Hepatocyte (in vitro differentiated cells): ENCODE results near the gene QRFP. TPM values are rescaled to one million over a fixed set of nuclear protein-coding genes. Genes with fewer than 3 reads are reported as not detected.

ENCODE experiments used
- DNase-seq: peaks from one replicate; pipeline ENCODE4 v3.0.0-alpha.2; 2016; ENCODE audit warnings: low spot score
- H2AFZ ChIP-seq: fragments of 200-600 bp; sonication (generic); 2 replicates; pipeline ENCODE4 v1.6.0; 2016; ENCODE audit warnings: antibody characterized with exemption, mild to moderate bottlenecking
- H3K27ac ChIP-seq: fragments of 200-600 bp; sonication (generic); 2 replicates; pipeline ENCODE4 v1.5.1; 2016; ENCODE audit warnings: mild to moderate bottlenecking
- H3K27me3 ChIP-seq: fragments of 200-600 bp; sonication (generic); 2 replicates; pipeline ENCODE4 v1.6.1; 2016
- H3K36me3 ChIP-seq: fragments of 200-600 bp; sonication (generic); replicated peaks from 2 replicates; pipeline ENCODE4 v1.5.1; 2016; ENCODE audit warnings: low read depth; ENCODE audit not compliant: insufficient read depth
- H3K4me1 ChIP-seq: fragments of 200-600 bp; sonication (generic); 2 replicates; pipeline ENCODE4 v1.5.1; 2016; ENCODE audit warnings: mild to moderate bottlenecking, moderate library complexity; ENCODE audit not compliant: insufficient read depth
- H3K4me2 ChIP-seq: fragments of 200-600 bp; sonication (generic); 2 replicates; pipeline ENCODE4 v1.6.0; 2016
- H3K4me3 ChIP-seq: fragments of 200-600 bp; sonication (generic); 2 replicates; pipeline ENCODE4 v1.5.1; 2016; ENCODE audit warnings: mild to moderate bottlenecking
- H3K79me2 ChIP-seq: fragments of 200-600 bp; sonication (generic); 2 replicates; pipeline ENCODE4 v1.6.0; 2017; ENCODE audit warnings: mild to moderate bottlenecking
- H3K9me2 ChIP-seq: fragments of 200-600 bp; sonication (generic); replicated peaks from 2 replicates; pipeline ENCODE4 v1.6.0; 2017; ENCODE audit warnings: mild to moderate bottlenecking; ENCODE audit not compliant: insufficient read depth
- H3K9me3 ChIP-seq: fragments of 200-600 bp; sonication (generic); 2 replicates; pipeline ENCODE4 v1.5.1; 2016; ENCODE audit warnings: low read depth, mild to moderate bottlenecking
- H4K20me1 ChIP-seq: fragments of 200-600 bp; sonication (generic); 2 replicates; pipeline ENCODE4 v1.6.0; 2016; ENCODE audit warnings: mild to moderate bottlenecking; ENCODE audit not compliant: insufficient read depth, poor library complexity, severe bottlenecking
- EZH2 ChIP-seq: fragments of 200-600 bp; sonication (generic); IDR thresholded peaks from 2 replicates; pipeline ENCODE4 v1.6.1; 2016; ENCODE audit warnings: antibody characterized with exemption, mild to moderate bottlenecking, borderline replicate concordance
- EZH2phosphoT487 ChIP-seq: fragments of 200-600 bp; sonication (generic); IDR thresholded peaks from one replicate; pipeline ENCODE4 v1.6.1; 2018; ENCODE audit warnings: antibody characterized with exemption, mild to moderate bottlenecking, low read depth, moderate library complexity; ENCODE audit not compliant: unreplicated experiment, severe bottlenecking
- WGBS: methylation state at CpG from one replicate; pipeline ENCODE4 v1.1.6; 2016; ENCODE audit warnings: low lambda C conversion rate; ENCODE audit errors: missing lambda C conversion rate; 5-methylcytosine and 5-hydroxymethylcytosine counted together
- polyA plus RNA-seq: library from polyadenylated mRNA; unstranded; fragments of >200 nt; fragmentation: Nextera tagmentation; extraction: Ambion mirVana; gene quantifications from 2 replicates; pipeline ENCODE4 v1.2.1, GENCODE V29; 2016
- total RNA-seq: library from RNA; depleted of rRNA; stranded (reverse); fragments of >200 nt; gene quantifications from 2 replicates; pipeline ENCODE4 v1.2.3, GENCODE V29; 2014
- TF ChIP-seq, protein P1 (sequence below): fragments of 200-600 bp; sonication (generic); IDR thresholded peaks from 2 replicates; pipeline ENCODE4 v1.5.1; 2016; ENCODE audit warnings: antibody characterized with exemption, mild to moderate bottlenecking; ENCODE audit not compliant: poor library complexity

The QRFP gene
- total and polyA plus RNA-seq, 2 experiments from 2014 or later: 0.21 TPM; not detected in 1

DNA sequence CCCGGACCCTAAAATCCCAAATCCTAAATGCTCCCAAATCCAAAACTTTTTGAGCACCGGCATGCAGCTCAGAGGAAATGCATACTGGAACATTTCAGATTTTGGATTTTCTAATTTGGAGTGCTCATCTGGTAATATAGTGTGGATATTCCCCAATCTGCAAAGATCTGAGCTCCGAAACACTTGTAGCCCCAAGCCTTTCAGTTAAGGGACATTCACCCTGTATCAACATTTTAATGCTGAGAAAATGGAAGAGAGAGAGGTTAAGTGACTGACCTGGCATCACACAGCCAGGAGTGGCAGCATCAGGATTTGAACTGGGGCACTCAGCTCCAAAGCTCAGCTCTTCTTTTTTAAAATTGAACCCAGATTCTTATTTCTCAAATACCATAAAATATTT is 30.7 kb downstream of the QRFP start:
- TF ChIP-seq EZH2phosphoT487 (no peak), EZH2 (no peak)
- TF ChIP-seq, protein P1, sequence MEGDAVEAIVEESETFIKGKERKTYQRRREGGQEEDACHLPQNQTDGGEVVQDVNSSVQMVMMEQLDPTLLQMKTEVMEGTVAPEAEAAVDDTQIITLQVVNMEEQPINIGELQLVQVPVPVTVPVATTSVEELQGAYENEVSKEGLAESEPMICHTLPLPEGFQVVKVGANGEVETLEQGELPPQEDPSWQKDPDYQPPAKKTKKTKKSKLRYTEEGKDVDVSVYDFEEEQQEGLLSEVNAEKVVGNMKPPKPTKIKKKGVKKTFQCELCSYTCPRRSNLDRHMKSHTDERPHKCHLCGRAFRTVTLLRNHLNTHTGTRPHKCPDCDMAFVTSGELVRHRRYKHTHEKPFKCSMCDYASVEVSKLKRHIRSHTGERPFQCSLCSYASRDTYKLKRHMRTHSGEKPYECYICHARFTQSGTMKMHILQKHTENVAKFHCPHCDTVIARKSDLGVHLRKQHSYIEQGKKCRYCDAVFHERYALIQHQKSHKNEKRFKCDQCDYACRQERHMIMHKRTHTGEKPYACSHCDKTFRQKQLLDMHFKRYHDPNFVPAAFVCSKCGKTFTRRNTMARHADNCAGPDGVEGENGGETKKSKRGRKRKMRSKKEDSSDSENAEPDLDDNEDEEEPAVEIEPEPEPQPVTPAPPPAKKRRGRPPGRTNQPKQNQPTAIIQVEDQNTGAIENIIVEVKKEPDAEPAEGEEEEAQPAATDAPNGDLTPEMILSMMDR: no peak
- Histone ChIP-seq H3K4me1 (peaks cover 8% of the 10 kb centered on the region), H3K27ac (no peak overlapping the region), H3K36me3 (no peaks in the 10 kb centered on the region), H3K27me3 (no peaks in the 10 kb centered on the region), H3K9me2 (no peaks in the 10 kb centered on the region), H3K79me2 (peaks cover 83% of the 10 kb centered on the region), H4K20me1 (peaks cover 76% of the 10 kb centered on the region), H3K4me3 (no peak overlapping the region), H3K9me3 (no peaks in the 10 kb centered on the region), H2AFZ (no peak overlapping the region), H3K4me2 (no peak overlapping the region)
- DNase-seq: no peak
- 100% methylated on average over 3 of the region's 3 CpGs for WGBS

DNA sequence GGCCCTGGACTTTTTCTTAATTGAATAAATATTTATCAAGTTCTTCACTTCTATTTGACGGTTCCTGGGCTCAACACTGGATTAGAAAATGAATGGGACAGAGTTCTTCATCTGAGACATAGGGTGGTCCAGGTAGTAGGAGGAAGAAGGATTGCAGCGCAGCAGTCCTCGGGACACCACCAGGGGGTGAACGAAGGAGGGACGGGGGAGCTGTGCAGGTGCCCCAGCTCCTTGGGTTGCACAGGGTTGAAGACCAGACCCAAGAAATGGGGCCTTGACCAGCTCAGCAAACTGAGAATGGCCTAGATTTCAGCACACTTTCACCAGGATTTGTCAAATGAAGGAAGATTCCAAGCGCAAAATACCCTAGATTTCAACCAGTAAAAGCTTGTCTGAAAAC is 32.1 kb downstream of the QRFP start:
- Histone ChIP-seq H3K4me2 (no peak overlapping the region), H3K27me3 (no peaks in the 10 kb centered on the region), H3K9me2 (no peaks in the 10 kb centered on the region), H3K36me3 (no peaks in the 10 kb centered on the region), H3K4me3 (no peak overlapping the region), H2AFZ (no peak overlapping the region), H3K27ac (no peak overlapping the region), H3K4me1 (peaks cover 15% of the 10 kb centered on the region), H3K9me3 (no peaks in the 10 kb centered on the region), H4K20me1 (peaks cover 69% of the 10 kb centered on the region), H3K79me2 (peaks cover 79% of the 10 kb centered on the region)
- DNase-seq: no peak
- 93% methylated on average over 6 of the region's 6 CpGs for WGBS
- no peak for TF ChIP-seq EZH2
- no peak for TF ChIP-seq EZH2phosphoT487
- TF ChIP-seq, protein P1: no peak

DNA sequence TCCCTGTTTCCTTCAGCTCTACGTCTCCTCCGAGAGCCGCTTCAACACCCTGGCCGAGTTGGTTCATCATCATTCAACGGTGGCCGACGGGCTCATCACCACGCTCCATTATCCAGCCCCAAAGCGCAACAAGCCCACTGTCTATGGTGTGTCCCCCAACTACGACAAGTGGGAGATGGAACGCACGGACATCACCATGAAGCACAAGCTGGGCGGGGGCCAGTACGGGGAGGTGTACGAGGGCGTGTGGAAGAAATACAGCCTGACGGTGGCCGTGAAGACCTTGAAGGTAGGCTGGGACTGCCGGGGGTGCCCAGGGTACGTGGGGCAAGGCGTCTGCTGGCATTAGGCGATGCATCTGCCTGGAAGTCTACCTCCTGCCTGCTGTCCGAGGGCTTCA is 33.9 kb downstream of the QRFP start:
- TF ChIP-seq, protein P1: no peak
- no peak for TF ChIP-seq EZH2phosphoT487
- TF ChIP-seq EZH2: no peak
- Histone ChIP-seq H3K4me1 (peaks cover 9% of the 10 kb centered on the region), H4K20me1 (peaks cover 66% of the 10 kb centered on the region), H3K9me2 (no peaks in the 10 kb centered on the region), H3K4me3 (no peak overlapping the region), H2AFZ (no peak overlapping the region), H3K9me3 (no peaks in the 10 kb centered on the region), H3K79me2 (peaks cover 77% of the 10 kb centered on the region), H3K27me3 (no peaks in the 10 kb centered on the region), H3K27ac (no peak overlapping the region), H3K4me2 (no peak overlapping the region), H3K36me3 (no peaks in the 10 kb centered on the region)
- DNase-seq: no peak
- WGBS: 96% methylated on average over 23 of the region's 23 CpGs

DNA sequence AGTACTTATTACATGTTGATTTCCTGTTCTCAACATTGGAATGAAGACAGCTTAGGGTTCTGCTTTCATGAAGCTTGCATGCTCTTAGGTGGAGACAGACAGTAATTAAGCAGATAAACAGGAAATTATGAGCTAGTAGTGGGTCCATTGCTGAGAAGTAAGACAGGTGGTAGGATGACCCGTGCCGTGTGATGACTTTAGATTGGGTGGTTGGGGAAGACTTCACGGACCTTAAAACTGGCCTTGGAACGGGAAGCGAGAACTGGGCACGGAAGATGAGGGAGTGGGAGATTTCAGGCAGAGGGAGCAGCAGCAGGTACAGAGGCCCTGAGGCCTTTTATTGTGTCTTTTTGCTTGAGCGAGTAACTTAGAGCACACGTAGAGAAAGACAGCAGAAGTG is 34.4 kb downstream of the QRFP start:
- H3K9me3 ChIP-seq: no peaks in the 10 kb centered on the region
- no peak for DNase-seq
- no peak overlapping the region for H2AFZ ChIP-seq
- no peaks in the 10 kb centered on the region for H3K27me3 ChIP-seq
- H3K79me2 ChIP-seq: peaks cover 77% of the 10 kb centered on the region
- H3K36me3 ChIP-seq: no peaks in the 10 kb centered on the region
- H3K4me2 ChIP-seq: no peak overlapping the region
- no peaks in the 10 kb centered on the region for H3K9me2 ChIP-seq
- H3K4me3 ChIP-seq: no peak overlapping the region
- H3K27ac ChIP-seq: no peak overlapping the region
- TF ChIP-seq EZH2phosphoT487: no peak
- TF ChIP-seq, protein P1: no peak
- no peak for TF ChIP-seq EZH2
- peaks cover 9% of the 10 kb centered on the region for H3K4me1 ChIP-seq
- H4K20me1 ChIP-seq: peaks cover 68% of the 10 kb centered on the region
- WGBS: 94% methylated on average over 8 of the region's 8 CpGs
